ENCODE data around the gene SAMD8.

DNA sequence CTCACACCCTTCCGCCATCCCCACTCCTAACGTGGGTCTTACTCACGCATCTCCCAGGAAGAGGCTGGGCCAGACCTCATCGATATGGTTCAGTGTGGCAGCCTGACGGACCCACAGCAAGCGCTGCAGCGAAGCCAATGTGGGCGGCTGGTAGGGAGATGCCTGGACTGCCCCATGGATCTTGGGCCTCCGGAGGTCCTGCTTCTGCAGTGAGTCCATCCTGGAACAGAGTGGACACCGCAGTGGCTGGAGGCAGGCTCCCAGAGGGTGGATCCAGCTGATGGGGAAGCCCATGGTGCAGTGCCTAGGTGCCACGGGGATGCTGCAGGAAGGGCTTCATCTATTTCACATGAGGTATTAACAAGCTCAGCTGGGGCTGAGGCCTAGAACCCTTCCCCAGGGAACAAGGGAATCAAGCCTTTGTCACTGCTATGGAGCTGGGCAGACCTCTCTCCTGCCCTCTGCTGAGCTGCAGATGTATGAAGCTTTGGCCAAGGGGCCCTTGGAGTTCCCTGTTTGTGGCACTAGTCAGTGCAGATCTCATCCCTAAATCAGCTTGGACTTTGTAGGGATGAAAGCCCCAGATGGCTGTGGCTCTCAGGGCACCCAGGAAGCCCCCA, 13.7 kb upstream of the SAMD8 start:
- TF ChIP-seq, protein P1, sequence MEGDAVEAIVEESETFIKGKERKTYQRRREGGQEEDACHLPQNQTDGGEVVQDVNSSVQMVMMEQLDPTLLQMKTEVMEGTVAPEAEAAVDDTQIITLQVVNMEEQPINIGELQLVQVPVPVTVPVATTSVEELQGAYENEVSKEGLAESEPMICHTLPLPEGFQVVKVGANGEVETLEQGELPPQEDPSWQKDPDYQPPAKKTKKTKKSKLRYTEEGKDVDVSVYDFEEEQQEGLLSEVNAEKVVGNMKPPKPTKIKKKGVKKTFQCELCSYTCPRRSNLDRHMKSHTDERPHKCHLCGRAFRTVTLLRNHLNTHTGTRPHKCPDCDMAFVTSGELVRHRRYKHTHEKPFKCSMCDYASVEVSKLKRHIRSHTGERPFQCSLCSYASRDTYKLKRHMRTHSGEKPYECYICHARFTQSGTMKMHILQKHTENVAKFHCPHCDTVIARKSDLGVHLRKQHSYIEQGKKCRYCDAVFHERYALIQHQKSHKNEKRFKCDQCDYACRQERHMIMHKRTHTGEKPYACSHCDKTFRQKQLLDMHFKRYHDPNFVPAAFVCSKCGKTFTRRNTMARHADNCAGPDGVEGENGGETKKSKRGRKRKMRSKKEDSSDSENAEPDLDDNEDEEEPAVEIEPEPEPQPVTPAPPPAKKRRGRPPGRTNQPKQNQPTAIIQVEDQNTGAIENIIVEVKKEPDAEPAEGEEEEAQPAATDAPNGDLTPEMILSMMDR (IDR thresholded peaks at IDR 0.05 in 2 of 3, conservative IDR thresholded peaks at IDR 0.05 in 1 of 3; ENCODE audit: borderline replicate concordance in 1 of 3, insufficient read depth in 1 of 3, low read depth in 2 of 3, low read length in 2 of 3), result peak; percentile 8 to 17 (median 12); a peak in 1 of 6 replicates
- no peak for TF ChIP-seq POLR2A (IDR thresholded peaks at IDR 0.05; ENCODE audit: borderline replicate concordance, extremely low read depth, insufficient read depth, insufficient read length)
- TF ChIP-seq EGR1 (IDR thresholded peaks at IDR 0.05; ENCODE audit: low read depth), result no peak
- TF ChIP-seq JUND (IDR thresholded peaks at IDR 0.05), result no peak
- no peak for TF ChIP-seq CEBPB (IDR thresholded peaks at IDR 0.05; ENCODE audit: low read depth)
- no peak for TF ChIP-seq YY1 (IDR thresholded peaks at IDR 0.05; ENCODE audit: extremely low read depth, insufficient replicate concordance, low read depth, low read length)
- TF ChIP-seq, protein P2, sequence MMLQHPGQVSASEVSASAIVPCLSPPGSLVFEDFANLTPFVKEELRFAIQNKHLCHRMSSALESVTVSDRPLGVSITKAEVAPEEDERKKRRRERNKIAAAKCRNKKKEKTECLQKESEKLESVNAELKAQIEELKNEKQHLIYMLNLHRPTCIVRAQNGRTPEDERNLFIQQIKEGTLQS (IDR thresholded peaks at IDR 0.05), result no peak
- no peak for TF ChIP-seq SIN3A (IDR thresholded peaks at IDR 0.05; ENCODE audit: low read depth)

Measured in HCT116 (cell line).